ENCODE results near the gene DNAH11.
"Not testable (repeated sequence)": the region's sequence is repeated elsewhere in the genome, so short reads cannot be mapped to it uniquely, and the experiment has no call there.

The DNAH11 gene

DNA sequence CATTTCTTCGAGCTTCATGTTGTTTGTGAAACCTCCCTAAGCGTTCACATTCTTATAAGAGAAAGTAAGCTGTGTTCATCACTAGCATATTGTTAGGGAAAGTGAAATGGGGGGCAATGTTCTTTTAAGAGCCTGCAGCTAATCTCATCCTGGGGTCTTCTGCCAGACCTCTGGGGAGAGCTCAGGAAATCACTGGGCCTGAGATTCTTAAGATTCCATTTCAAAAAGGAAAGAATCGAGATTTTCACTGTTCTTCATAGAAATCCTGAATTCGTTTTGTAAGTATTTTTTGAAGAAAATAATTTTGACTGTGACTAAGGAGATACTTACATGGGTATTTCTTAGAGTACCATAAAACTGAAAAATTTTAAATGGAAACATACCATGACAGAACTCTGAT is 242.2 kb downstream of the DNAH11 start:
- no peak for DNase-seq

DNA sequence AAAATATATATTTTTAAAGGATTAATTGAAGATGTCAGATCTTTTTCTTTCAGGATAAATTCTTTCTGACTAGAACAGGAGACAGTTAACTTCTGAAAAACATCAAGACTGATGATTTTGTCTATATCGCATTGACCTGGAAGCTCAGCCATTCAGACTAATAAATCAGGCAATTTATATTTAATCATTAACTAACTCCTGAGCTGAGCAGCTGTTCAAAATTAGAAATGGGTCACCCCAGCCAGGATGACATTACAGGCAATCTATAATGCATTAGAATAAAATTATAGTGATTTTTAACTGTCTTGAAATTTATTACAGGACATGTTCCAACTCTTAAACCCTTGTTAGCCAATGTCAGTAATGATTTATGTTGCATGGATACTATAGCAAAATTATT is 263.0 kb downstream of the DNAH11 start:
- no peak for DNase-seq

GRCh38 chr7:21806388-21806787 is 263.5 kb downstream of the DNAH11 start:
- no peak for DNase-seq

- no peak for DNase-seq
These were observed 276.2 kb downstream of the DNAH11 start for GRCh38 chr7:21819048-21819447.

DNA sequence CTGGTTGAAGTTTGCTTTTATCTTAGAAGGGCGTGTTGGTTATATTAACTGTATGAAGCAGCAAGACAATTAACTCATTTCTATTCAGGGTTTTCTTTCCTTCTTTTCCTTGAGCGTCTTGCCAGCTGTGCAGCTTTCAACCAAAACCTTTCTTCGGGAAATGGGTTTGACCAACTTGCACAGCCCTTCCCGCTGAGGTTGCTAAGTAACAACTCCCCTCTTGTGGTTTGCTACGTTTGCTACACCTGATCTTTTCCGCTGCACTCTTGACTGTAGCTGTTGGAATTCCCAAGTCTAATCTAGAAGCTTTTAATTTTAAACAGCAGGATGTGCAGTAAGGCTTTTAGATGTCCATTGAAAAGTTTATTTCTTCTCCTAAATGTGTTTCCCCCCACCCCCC is 286.0 kb downstream of the DNAH11 start:
- no peak for DNase-seq

- no peak for DNase-seq
These were observed 286.9 kb downstream of the DNAH11 start for GRCh38 chr7:21829731-21830130.

- DNase-seq = no peak
These were observed 301.9 kb downstream of the DNAH11 start for GRCh38 chr7:21844742-21845141.

DNA sequence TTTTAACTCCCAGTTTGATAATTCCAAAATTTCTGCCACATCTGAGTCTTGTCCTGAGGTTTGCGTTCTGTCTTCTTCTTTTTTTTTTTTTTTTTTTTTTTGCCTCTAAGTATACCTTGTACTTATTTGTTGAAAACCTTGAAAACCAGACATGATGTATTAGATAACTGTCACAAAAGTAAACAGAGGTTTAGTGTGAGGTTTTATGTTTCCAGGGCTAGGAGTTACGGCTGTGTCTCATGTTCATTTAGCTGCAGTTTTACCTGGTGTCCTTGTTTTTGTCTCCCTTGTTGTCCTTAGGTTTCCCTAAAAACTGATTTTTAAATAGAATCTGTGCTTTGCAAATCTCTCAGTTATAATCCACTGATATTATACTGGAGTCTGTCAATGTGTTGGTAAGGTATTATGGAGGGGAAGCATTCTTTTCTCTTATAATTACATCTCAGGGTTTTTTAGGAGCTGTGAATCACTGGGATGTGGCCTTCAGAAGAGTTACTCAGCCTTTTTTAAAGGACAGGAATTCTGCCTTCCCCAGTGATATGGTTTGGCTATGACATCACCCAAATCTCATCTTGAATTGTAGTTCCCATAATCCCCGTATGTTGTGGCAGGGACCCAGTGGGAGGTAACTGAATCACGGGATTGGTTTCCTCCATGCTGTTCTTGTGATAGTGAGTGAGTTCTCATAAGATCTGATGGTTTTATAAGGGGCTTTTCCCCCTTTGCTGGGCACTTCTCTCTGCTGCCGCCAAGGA is 307.9 kb downstream of the DNAH11 start:
- DNase-seq = no peak

GRCh38 chr7:21851559-21851967 is 308.7 kb downstream of the DNAH11 start:
- DNase-seq = peak in 1 of 2 donors; percentile 5

DNA sequence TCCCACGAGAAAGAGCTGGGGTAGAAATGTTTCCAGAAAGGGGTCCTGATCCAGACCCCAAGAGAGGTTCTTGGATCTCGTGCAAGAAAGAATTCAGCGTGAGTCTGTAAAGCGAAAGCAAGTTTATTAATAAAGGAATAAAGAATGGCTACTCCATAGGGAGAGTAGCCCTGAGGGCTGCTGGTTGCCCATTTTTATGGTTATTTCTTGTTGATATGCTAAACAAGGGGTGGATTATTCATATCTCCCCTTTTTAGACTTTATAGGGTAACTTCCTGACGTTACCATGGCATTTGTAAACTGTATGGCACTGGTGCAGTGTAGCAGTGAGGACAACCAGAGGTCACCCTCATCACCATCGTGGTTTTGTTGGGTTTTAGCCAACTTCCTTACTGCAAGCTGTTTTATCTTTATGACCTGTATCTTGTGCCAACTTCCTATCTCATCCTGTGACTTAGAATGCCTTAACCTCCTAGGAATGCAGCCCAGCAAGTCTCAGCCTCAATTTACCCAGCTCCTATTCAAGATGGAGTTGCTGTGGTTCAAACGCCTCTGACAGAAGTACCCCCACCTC is 322.9 kb downstream of the DNAH11 start:
- not testable (repeated sequence) for DNase-seq

GRCh38 chr7:21866731-21867130 is 323.9 kb downstream of the DNAH11 start:
- no peak for DNase-seq

DNA sequence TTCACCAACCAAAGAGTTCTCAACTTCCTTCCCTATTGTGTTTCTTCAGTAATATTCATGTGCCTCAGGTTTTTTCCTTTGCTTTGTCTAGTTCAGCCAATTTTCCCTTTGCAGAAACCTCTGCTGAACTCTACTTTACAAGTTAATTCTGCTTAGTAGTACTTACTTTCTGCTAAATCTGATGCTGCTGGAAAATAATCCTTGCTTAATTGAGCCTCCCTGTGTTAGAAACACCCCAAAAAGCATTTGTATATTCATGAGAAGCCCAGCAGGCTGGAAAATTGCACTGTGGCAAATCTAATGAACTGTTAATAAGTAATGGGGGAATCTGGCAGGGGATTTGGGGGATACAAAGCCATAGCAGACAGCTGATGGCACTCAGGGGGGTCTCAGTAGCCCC is 324.4 kb downstream of the DNAH11 start:
- no peak for DNase-seq

DNA sequence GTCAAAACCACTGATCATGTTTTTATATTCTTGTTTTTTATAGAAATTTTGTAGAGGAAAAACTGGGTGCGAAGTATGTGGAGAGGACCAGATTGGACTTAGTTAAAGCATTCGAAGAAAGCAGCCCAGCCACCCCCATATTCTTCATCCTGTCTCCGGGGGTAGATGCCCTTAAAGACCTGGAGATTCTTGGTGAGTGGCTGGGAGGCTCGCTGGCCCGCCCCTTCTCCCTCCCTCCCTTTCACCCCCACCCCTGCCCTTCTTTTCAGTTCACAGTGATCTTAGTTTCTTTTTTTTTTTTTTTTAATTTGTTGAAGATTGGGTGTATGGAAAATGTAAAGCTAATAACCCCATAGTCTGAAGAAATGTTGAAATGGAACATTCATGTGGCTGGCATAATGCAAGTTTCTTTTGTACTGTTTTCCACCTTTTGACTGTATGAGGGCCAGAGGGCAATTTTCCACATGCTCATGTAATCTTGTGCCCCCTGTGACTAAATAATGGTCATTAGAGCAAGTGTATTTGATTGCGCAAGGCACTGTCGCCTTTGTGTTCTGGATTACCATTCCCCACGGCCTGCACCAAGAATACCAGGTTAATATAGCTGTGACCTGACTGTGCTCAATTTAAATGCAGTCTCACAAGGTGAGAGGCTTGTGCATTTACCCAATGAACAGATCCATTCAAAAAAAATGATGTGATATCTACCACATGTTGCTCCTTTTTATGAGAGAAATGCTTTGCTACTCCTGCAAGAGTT is 325.2 kb downstream of the DNAH11 start:
- no peak for DNase-seq

DNA sequence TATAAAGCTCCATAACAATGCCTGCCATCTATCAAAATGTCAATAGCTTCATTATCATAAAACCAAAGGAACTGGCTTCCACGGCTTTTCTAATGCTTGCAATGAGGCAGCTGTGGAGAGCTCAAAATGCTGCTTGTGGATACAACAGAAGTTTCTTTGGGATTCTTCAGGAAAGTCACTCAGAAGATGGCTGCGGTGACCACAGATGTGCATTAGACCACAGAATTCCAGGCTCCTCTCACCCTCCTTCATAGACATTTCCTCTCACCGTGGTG is 325.7 kb downstream of the DNAH11 start:
- no peak for DNase-seq

GRCh38 chr7:21869785-21870402 is 327.1 kb downstream of the DNAH11 start:
- DNase-seq = no peak

DNA sequence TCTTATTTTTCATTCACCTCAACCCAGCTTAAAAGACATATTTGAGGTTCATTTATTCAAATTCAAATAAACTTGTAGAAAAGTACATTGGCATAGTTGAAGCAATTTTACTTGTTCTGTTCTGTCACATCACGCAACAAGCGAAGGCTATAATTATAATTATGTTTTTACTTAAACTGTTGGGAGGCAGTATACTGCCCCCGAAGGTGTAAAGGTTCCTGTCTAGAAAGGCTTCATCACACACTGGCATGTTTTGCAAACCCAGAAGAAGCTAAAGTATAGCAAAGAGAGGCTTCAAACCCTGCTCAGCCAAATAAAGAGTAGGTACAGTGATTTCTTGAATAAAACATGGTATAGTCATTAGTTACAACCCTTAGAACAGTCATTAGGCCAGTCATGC is 340.2 kb downstream of the DNAH11 start:
- DNase-seq = no peak

GRCh38 chr7:21883501-21883900 is 340.7 kb downstream of the DNAH11 start:
- DNase-seq = not testable (repeated sequence)

GRCh38 chr7:21884496-21884895 is 341.7 kb downstream of the DNAH11 start:
- no peak for DNase-seq

DNA sequence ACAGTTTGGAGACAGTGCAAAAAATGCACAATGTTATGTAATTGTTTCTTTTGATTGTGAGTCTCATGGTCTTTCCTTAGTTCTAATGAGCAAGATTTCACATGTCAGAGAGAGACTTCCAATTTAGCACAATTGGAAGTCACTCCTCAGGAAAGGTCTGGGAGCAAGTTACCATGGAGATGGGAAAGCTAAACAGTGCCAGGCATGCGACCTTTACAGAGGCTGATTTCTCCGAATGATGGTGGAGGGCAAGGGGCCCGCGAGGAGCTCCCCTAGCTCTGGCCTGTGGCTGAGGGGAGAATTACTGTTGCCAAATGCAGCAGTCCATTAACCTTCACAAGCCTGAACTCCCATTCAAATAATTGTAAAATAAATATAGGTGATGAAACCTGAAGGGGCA is 343.6 kb downstream of the DNAH11 start:
- no peak for DNase-seq

- no peak for DNase-seq
These were observed 344.5 kb downstream of the DNAH11 start for GRCh38 chr7:21887353-21887752.

DNA sequence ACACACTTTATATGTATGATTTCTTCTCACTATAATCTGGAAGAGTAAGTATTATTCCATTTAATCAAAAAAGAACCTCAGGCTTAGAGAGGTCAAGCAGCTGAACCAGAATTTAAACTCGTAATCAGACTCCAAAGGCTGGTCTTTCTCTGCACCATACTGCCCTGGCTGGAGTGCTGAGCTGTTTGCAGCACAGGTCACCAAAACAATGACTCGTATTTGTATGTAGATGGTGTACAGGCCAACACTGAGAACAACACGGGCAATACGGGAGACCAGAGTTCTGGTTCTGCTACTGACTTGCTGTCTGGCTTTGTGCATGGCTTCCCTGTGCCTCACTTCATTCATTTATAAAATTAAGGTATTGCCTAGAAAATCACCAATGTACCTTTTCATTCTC is 344.9 kb downstream of the DNAH11 start:
- DNase-seq = no peak

DNA sequence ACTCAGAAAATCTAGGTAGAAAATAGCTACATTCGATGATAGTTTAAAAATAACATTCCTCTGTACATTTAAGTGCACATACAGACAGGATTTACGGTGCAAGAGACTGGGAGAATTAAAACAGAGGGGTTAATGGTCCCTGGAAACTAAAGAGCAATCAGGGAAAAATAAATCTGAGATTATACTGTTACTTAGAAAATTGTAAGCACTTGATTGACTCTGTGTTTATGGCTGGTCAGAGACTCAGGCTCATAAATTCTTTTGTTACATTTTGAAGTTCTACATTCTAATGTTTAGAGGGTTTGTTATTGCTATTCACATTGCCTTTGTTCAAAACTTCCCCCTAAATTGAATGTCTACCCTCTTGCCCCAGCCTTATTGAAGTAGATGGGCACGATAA is 348.5 kb downstream of the DNAH11 start:
- no peak for DNase-seq

DNA sequence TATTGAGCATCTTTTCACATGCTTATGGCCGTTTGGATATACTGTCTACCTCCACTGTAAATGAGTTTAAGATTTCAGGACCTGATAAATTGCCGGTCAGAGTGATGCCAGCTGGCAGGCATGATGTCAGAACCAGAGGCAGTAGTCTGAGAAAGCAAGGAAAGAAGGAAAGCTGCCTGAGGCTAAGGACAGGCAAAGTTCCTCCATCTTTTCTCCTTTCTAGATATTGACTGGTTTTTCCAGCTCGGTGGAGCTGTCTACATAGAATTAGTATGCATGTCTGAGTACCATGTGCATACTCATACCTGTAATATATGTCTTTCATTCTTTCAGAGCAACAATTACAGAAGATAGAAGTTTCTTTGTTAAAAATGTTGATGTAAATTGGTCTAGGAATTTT is 350.6 kb downstream of the DNAH11 start:
- DNase-seq = no peak

Data from CD4-positive, alpha-beta T cell treated with Interleukin-4 for 1 hour (primary cell).